Lower leg skin (tissue), 3 donors: ENCODE results near the gene GAD2.

ENCODE experiments used
- CTCF ChIP-seq, 3 donors: fragments of 450-650 bp; IDR thresholded peaks; one replicate each; pipeline ENCODE4 v1.5.1; 2016; ENCODE audit warnings: antibody characterized with exemption in 3 of 3, mild to moderate bottlenecking in 3 of 3, moderate library complexity in 2 of 3
- POLR2A ChIP-seq, 2 donors: fragments of 450-650 bp; IDR thresholded peaks; one replicate each; pipeline ENCODE4 v1.6.1; 2016 to 2017; ENCODE audit warnings: antibody characterized with exemption in 2 of 2, mild to moderate bottlenecking in 1 of 2, moderate library complexity in 1 of 2

DNA sequence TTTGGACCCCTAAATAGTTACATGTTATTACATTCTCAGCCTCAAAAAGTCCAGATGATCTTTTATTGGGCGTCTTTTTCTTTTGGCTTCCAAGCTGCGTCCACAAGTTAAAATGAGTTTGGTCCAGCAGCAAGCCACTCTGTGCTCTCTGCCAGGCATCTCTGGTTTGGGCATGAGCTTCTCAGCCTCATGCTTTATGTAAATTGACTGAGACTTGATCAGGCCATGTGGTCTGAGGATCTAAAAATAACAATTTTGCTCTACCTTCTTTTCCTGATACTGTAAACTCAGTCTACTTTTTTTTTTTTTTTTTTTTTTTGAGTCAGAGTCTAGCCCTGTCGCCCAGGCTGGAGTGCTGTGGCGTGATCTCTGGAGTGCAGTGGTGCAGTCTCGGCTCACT lies 15.6 kb downstream of the GAD2 start:
- TF ChIP-seq CTCF (IDR thresholded peaks at IDR 0.05) (no peak), POLR2A (IDR thresholded peaks at IDR 0.05) (no peak)
